ENCODE measurements around the gene COL13A1. TPM values are rescaled to one million over a fixed set of nuclear protein-coding genes. Genes with fewer than 3 reads are reported as not detected.

Gene COL13A1
- total RNA-seq = 9.3 and 16.9 TPM in 2 replicates

GRCh38 chr10:69801434-69802315, at the start of gene COL13A1:
Gene COL13A1 (plus strand): TSS chr10:69801906. CDS start chr10:69802424, 518 bp downstream.

Other genes with a start within 250 kb of the COL13A1 start
- not detected in 2 replicates for gene NEUROG3, start 228.5 kb upstream of the COL13A1 start, total RNA-seq
- gene FAM241B, start 171.7 kb upstream of the COL13A1 start, total RNA-seq = 0.09 and 0.16 TPM in 2 replicates

All from bronchial smooth muscle cell (primary cell).